GM21528 (cell line): ENCODE data around the gene BNC2.

Experiments used
- ATAC-seq: cut with Tn5 transposase; IDR thresholded peaks from one replicate; pipeline ENCODE4 v1.9.1; 2021; ENCODE audit warnings: mild to moderate bottlenecking, moderate library complexity; ENCODE audit not compliant: unreplicated experiment, low FRiP score

Gene BNC2

GRCh38 chr9:16680975-16681651 lies 189.4 kb downstream of the BNC2 start:
- ATAC-seq: no peak

DNA sequence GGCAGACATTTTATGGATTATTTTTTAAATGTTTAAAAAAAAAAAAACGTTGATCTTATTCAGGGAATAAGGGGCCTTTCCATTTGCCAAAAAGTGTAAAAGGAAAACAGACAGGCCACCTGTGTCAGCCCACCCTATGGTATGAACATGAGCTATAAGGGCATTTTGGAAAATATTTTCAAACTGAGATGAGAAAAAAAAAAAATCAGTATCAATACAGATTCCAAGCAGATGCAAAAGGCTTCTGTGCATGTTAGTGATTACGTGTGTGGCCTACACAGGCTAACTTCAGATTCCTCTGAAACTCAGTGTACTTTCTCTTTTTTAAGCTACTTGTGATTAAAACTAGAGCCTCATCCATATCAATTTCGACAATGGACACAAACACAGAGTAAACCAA lies 189.9 kb downstream of the BNC2 start:
- ATAC-seq: no peak

GRCh38 chr9:16679327-16679821 lies 191.1 kb downstream of the BNC2 start:
- no peak for ATAC-seq

- no peak for ATAC-seq
Observed at GRCh38 chr9:16676519-16676918, 194.0 kb downstream of the BNC2 start.

DNA sequence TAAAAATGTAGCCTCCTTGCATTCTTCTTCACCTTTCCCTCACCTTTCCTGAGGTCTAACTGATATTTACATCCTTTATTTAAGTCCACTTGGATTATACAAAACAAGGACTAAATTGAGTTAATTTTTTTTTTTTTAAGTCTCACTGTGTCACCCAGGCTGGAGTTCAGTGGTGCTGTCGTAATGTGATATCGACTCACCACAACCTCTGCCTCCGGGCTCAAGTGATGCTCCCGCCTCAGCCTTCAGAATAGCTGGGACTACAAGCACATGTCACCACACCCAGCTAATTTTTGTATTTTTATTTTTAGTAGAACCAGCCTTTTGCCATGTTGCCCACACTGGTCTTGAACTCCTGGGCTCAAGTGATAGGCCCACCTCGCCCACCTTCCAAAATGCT lies 195.3 kb downstream of the BNC2 start:
- ATAC-seq: no peak

DNA sequence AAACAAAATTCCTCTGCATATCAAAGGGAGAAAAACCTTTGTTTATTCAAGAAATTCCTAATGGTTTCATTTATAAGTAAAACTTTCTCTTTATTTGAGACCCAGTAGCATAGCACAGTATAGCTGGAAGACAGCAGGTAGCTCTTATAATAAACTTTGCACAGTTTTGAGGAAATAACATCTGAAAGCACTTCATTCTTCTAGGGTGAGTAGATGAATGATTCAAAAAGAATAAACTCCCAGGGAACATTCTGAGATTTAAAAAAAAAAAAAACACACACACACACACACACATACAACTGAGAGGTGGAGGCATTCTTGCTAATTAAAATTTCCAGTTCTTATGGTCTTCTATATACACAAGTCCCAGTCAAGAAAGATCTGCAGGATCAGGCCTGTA lies 197.3 kb downstream of the BNC2 start:
- no peak for ATAC-seq

DNA sequence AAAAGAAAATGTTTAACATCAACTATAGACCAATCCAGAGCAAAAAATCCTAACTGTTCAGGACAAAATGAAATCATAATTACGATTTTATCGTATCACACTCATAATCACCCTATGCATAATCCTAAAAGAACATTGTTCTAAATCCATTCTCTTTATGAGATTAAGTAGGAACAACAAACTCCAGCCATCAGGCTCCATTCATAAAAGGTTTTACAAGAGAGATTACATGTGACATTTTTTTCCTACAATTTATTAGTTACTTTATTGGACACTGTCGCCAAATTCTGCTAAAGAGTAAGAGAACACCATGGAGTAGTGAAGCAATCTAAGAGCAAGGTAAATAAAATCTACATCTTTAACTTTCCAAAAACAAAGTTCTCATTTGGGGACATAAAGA lies 198.0 kb downstream of the BNC2 start:
- no peak for ATAC-seq

DNA sequence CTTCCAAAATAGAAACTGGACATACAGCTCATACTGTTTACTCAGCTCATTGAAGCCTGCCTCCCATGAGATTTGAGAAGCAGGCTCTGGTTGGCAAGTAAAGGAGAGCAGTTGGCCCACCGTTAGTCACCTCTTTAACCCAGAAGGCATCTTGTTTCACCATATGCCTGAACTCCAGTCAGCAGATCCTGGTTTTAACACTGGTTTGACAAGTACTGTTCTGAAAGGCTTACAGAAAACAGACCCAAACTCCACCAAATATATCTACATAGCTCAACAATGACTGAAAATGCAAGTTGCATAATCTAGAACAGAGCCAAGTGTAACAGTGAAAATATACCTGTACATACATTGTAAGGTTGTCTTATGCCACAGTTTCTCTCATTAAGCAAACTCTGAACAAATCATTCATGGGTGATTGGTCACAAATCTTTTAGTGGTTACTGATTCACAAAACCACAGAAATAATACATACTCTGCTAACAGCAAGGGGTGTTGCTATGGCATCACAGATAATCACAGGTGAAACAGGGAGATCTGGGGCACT lies 198.8 kb downstream of the BNC2 start:
- no peak for ATAC-seq

- no peak for ATAC-seq
Observed at GRCh38 chr9:16670791-16671190, 199.7 kb downstream of the BNC2 start.

GRCh38 chr9:16668734-16669295 lies 201.7 kb downstream of the BNC2 start:
- no peak for ATAC-seq

DNA sequence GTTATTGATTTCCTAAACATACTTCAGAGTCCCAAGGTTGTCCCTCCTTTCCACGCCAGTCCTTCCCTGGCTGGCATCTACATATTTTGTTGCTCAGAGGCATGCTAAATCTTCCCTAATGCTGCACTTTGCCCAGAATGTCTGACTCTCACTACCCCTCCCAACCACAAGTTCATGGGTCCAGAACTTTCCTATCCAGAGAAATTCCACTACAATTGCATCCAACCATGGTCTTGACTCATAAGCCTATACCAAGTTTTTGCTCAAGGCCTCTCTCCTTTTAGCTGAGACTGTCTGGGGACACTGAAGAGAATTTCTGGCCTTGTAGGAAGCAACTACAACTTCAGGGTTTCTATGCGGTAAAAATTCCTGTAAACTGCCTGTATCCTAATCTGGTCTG lies 206.3 kb downstream of the BNC2 start:
- ATAC-seq: no peak

DNA sequence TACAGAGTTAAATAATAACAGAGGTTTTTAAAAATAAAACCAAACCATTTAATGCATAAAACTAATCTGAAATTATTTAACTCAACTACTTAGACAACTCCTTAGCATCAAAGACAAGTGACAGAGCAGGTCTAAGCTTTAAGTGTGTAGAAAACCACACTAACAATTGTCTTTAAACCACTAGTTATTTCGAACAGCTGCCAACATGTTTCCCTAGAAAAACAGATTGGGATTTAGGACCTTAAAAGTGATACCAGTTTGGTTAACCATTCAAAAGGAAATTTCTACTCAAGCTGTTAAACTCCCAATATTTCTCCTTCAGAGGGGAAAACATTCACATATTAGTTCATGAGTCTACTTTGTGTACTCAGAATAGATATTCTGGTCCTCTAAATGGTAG lies 208.7 kb downstream of the BNC2 start:
- no peak for ATAC-seq

DNA sequence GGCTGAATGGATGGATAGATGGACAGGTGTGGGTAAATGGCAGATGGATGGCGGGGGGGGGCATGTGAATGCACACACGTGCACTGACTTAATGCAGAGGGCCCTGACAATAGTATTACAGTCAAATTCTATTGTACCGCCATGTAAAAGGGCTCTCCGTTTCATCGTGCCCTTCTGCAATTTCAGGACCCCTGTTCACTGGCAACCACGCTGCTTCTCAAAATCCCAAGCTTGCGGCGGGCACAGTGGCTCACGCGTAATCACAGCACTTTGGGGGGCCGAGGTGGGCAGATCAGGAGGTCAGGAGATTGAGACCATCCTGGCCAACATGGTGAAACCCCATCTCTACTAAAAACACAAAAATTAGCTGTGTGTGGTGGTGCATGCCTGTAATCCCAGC lies 211.4 kb downstream of the BNC2 start:
- no peak for ATAC-seq

- ATAC-seq: no peak
Observed at GRCh38 chr9:16656432-16657169, 213.9 kb downstream of the BNC2 start.

GRCh38 chr9:16654596-16655126 lies 215.8 kb downstream of the BNC2 start:
- no peak for ATAC-seq

GRCh38 chr9:16653491-16654399 lies 216.7 kb downstream of the BNC2 start:
- no peak for ATAC-seq

DNA sequence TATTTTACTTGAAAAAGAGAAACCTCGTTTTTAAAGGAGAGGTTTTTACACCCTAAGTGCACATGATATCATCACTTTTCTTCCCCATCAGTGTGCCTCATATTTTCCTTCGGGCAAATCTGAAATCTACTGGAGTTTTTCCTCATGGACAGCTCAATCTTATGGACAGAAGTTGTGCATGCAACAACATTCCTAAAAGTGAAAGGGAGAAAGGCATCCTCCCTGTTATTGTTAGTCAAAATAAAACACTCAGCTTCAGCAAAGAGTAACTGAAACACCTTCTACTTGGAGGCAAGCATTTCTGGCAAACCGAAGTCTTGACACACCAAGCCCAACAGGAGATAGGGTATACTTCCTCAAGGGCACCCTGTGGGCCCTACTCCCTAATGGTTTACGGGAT lies 217.9 kb downstream of the BNC2 start:
- no peak for ATAC-seq

GRCh38 chr9:16651446-16651964 lies 219.0 kb downstream of the BNC2 start:
- ATAC-seq: no peak

DNA sequence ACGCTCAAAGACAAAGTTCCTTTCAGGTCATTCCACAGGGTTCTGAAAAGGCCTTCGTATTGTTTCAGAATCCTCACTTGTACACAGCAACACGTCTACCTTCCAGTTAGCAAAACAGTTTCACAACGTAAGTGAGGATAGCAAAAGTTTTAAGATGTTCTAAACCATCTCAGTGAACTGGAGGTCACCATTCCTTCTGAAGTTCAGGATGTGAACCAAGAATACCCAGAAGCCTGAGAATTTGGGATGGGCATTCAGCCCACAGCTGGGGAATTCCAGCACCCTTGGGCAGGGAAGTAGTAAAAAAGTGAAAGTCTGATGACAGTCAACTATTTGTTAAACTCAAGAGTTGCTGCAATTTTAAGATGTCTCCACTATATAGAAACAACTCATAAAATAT lies 224.5 kb downstream of the BNC2 start:
- ATAC-seq: no peak
